Pancreas (tissue), 10 donors: Measurements from ENCODE around the gene CELSR2. TPM values are rescaled to one million over a fixed set of nuclear protein-coding genes. Genes with fewer than 3 reads are reported as not detected.

Experiments
- ATAC-seq, 4 donors: fragments of 200-7000 bp; cut with Tn5 transposase; one replicate each; pipeline versions ENCODE4 v1.8.0 to v1.9.1; 2020; ENCODE audit warnings: mild to moderate bottlenecking in 4 of 4, moderate library complexity in 4 of 4
- DNase-seq, 6 donors: peaks; one replicate each; pipeline ENCODE4 v3.0.0-alpha.2; 2020
- FAIRE-seq: peaks from 2 replicates; lab custom pipeline; 2012; peaks lifted over from hg19 to GRCh38; lab: Jason Lieb, UNC
- H3K27ac ChIP-seq, 4 donors: fragments of 200-600 bp; sonication (generic); 1 replicate in 3 of 4; 2 replicates in 1 of 4; pipeline versions ENCODE4 v1.5.0 to v1.8.0; 2020
- H3K27me3 ChIP-seq, 4 donors: fragments of 200-600 bp; one replicate each; pipeline ENCODE4 v1.8.0; 2021
- H3K36me3 ChIP-seq, 3 donors: fragments of 200-600 bp; sonication (generic) in 1 of 3; one replicate each; pipeline versions ENCODE4 v1.5.0 to v1.8.0; 2020 to 2021
- H3K4me1 ChIP-seq, 3 donors: fragments of 200-600 bp; one replicate each; pipeline ENCODE4 v1.8.0; 2021
- H3K4me3 ChIP-seq, 4 donors: fragments of 200-600 bp; sonication (generic) in 2 of 4; one replicate each; pipeline versions ENCODE4 v1.5.0 to v1.8.0; 2020 to 2021
- H3K9me3 ChIP-seq, 4 donors: fragments of 200-600 bp; one replicate each; pipeline ENCODE4 v1.8.0; 2021
- CTCF ChIP-seq, 4 donors: fragments of 200-600 bp; sonication (generic) in 3 of 4; IDR thresholded peaks; one replicate each; pipeline versions ENCODE4 v1.5.0 to v1.8.0; 2021; ENCODE audit warnings: antibody characterized with exemption in 4 of 4
- WGBS, 2 donors: extraction: QIAGEN DNeasy Blood & Tissue Kit; methylation state at CpG; one replicate each; pipeline ENCODE4 v1.1.7; 2013; 5-methylcytosine and 5-hydroxymethylcytosine counted together
- intact Hi-C, 3 donors: fragments of 100-400 bp; cut with DNase I; formaldehyde crosslinking; loops; one replicate each; pipeline versions ENCODE4 v1.11.1 to v1.14.2; 2022
- polyA plus RNA-seq, 2 donors: library from polyadenylated mRNA; stranded (reverse); fragments of 200-250 nt; gene quantifications; one replicate each; pipeline ENCODE4 v1.2.3, GENCODE V29; 2013
- total RNA-seq, 6 donors: library from RNA; stranded (reverse); fragmentation: NEBNext Ultra II Directional in 4 of 6; extraction: Animal tissue kit (Norgen Biotek cat#: 25700) in 4 of 6; gene quantifications; one replicate each; pipeline versions ENCODE4 v1.2.1 to v1.2.4, GENCODE V29; 2021 to 2023
- donor health status: healthy with polysubstance abuse.
- donor health status: DM: no; HTN: no; CAD: no; lungs with moderate emphysema.
- donor health status: DM: no; HTN: no; CAD: no.
- donor health status: control.
- donor health status: control.
- donor health status: Bipolar disorder and iron deficiency.
- donor health status: DM: yes; HTN: yes; CAD: no.
- donor health status: DM: no; HTN: no; CAD: no.
- donor health status: DM: no; HTN: no; CAD: no.
- donor health status: DM: yes; HTN: yes; CAD: no.

CELSR2 gene
- total RNA-seq (1 to 10 TPM; 4.0 to 8.5 (median 4.7) TPM), polyA plus RNA-seq (1 to 10 TPM; 5.6 to 6.8 TPM)

GRCh38 chr1:109248797-109249629 is at the start of gene CELSR2:
Gene CELSR2 (plus strand): TSS chr1:109249539. CDS start chr1:109250080, 541 bp downstream.
- ATAC-seq, result peak; percentile 89 to 95 (median 92)
- FAIRE-seq, result no peak
- peak within 1 kb of the TSS; percentile 53 to 73 (median 64) for H3K4me3 ChIP-seq
- H3K4me1 ChIP-seq, result peaks cover 0 to 4% (median 0%) of the 10 kb centered on the region in 3 donors
- no peaks in the 10 kb centered on the region for H3K9me3 ChIP-seq
- no peak within 1 kb of the TSS for H3K27ac ChIP-seq
- 13 to 18% methylated on average over 39 to 49 of the region's 49 CpGs for WGBS, 2 donors
- peak; percentile 58 to 88 (median 68) for DNase-seq
- no peaks in the 10 kb centered on the region for H3K36me3 ChIP-seq
- intact Hi-C loops, result no loop called here
- no peaks in the 10 kb centered on the region for H3K27me3 ChIP-seq
- TF ChIP-seq CTCF (IDR thresholded peaks at IDR 0.05), result no peak

- H3K27ac ChIP-seq, result no peak overlapping the region
- H3K9me3 ChIP-seq, result no peaks in the 10 kb centered on the region
- no peaks in the 10 kb centered on the region for H3K4me1 ChIP-seq
- no peak for TF ChIP-seq CTCF (IDR thresholded peaks at IDR 0.05)
- ATAC-seq, result no peak
- no peaks in the 10 kb centered on the region for H3K27me3 ChIP-seq
- H3K36me3 ChIP-seq, result peaks cover 0 to 21% (median 0%) of the 10 kb centered on the region in 3 donors
- intact Hi-C loops, result loop anchor here in 1 of 3 donors (10.0 kb wide), 1 partner anchor 95 kb away; no protein-coding TSS in a partner anchor
- WGBS, 2 donors, result 83 to 84% methylated on average over 10 of the region's 10 CpGs
- no peak for FAIRE-seq
- H3K4me3 ChIP-seq, result no peak overlapping the region
- no peak for DNase-seq
These were observed 49.6 kb upstream of the CELSR2 start for GRCh38 chr1:109199710-109200109.

- Histone ChIP-seq H3K4me1 (no peaks in the 10 kb centered on the region), H3K9me3 (no peaks in the 10 kb centered on the region), H3K4me3 (no peak overlapping the region), H3K27ac (no peak overlapping the region), H3K36me3 (peaks cover 0 to 21% (median 0%) of the 10 kb centered on the region in 3 donors), H3K27me3 (no peaks in the 10 kb centered on the region)
- ATAC-seq (peak in 3 of 4 donors; percentile 17 to 59 (median 46)), FAIRE-seq (no peak), DNase-seq (no peak)
- peak in 1 of 4 donors; percentile 17 for TF ChIP-seq CTCF (IDR thresholded peaks at IDR 0.05)
- WGBS, 2 donors, result 86 to 97% methylated on average over 2 of the region's 2 CpGs
- intact Hi-C loops, result no loop called here
These were observed 48.1 kb upstream of the CELSR2 start for GRCh38 chr1:109201123-109201703.

GRCh38 chr1:109204484-109204883 is 44.9 kb upstream of the CELSR2 start:
- ATAC-seq (no peak), DNase-seq (no peak), FAIRE-seq (no peak)
- Histone ChIP-seq H3K9me3 (no peaks in the 10 kb centered on the region), H3K4me1 (peaks cover 0 to 8% (median 0%) of the 10 kb centered on the region in 3 donors), H3K27me3 (no peaks in the 10 kb centered on the region), H3K27ac (no peak overlapping the region), H3K4me3 (no peak overlapping the region), H3K36me3 (peaks cover 0 to 16% (median 0%) of the 10 kb centered on the region in 3 donors)
- TF ChIP-seq CTCF (IDR thresholded peaks at IDR 0.05), result no peak
- intact Hi-C loops, result no loop called here
- WGBS, 2 donors, result 84 to 90% methylated on average over 5 of the region's 5 CpGs
